ENCODE measurements around the gene NAALADL1.

The NAALADL1 gene

DNA sequence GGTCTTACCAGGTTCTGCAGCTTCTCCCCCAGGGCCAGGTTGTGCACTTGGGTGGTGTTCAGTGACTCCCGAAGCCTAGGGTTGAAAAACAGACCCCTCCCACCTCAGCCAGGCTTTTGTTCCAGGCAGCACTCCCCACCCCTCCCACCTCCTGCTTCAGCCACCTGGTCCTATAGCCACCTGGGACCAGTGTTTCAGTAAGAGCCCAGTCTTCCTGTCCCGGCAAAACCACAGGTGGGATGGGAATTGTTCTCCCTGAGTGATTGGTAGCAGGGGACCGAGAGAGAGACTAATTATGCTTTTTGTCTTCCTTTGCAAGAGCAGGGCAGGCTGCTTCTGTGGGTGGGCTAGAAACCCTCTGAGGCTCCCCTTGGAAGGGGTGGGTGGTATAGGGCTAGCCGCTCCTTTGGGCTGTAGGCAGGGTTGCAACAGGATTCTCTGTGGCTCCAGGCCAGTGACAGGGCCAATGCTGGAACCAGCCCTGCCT lies 8.5 kb upstream of the NAALADL1 start:
- H3K9me3 ChIP-seq (ENCODE audit: control insufficient read depth, insufficient read depth, low read depth, low read length), result no peaks in the 10 kb centered on the region
- no peak overlapping the region for H3K27ac ChIP-seq (ENCODE audit: extremely low read depth, low read depth, low read length)
- no peaks in the 10 kb centered on the region for H3K36me3 ChIP-seq (ENCODE audit: control insufficient read depth in 2 of 2, insufficient read depth in 1 of 2, low read length in 2 of 2)
- H3K4me1 ChIP-seq (ENCODE audit: control insufficient read depth, insufficient read depth, low read length), result no peaks in the 10 kb centered on the region
- ChIA-PET CTCF (interaction anchor here (0.8 kb wide), 1 partner anchor 11 kb away, joined by 4 read pairs; no protein-coding TSS in a partner anchor), POLR2A (interaction anchor here (1.8 kb wide), 1 partner anchor 9 kb away, joined by 5 read pairs; no protein-coding TSS in a partner anchor)
- H3K4me3 ChIP-seq (ENCODE audit: low read depth, low read length), result no peak overlapping the region
- no peak for TF ChIP-seq ZNF324 (tag by site-specific recombination; IDR thresholded peaks at IDR 0.05)
- no peak for TF ChIP-seq ZNF394 (tag by site-specific recombination; IDR thresholded peaks at IDR 0.05; ENCODE audit: borderline replicate concordance)
- TF ChIP-seq EGR2 (tag by site-specific recombination; IDR thresholded peaks at IDR 0.05; ENCODE audit: low read depth), result peak; percentile 78
- TF ChIP-seq ZFHX2 (tag by site-specific recombination; conservative IDR thresholded peaks at IDR 0.05), result peak; percentile 21; the same call in 1 of the 2 replicates

DNA sequence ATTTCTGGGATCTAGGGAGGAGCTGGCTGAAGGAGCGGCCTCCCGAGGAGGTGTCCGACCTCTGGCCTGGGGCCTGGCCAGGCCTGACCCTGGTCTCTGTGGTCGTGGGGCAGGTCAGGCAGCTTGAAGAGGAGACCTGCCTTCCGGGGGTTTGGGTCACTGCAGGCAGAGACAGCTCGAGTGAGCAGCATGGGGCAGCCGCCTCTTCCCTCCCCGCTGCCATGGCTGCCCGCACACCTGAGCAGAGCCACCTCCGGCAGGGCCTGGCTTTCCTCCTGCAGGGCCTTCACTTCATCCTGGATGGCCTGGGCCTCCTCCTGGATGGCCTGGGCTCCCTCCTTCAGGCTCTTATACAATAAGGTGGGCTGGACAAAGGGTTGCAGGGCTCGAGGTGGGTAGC lies 8.0 kb upstream of the NAALADL1 start:
- POLR2A ChIA-PET, result interaction anchor here (0.5 to 1.8 kb wide), 2 partner anchors 8 to 10 kb away, joined by 5 to 7 read pairs; no protein-coding TSS in a partner anchor
- no peak overlapping the region for H3K27ac ChIP-seq (ENCODE audit: extremely low read depth, low read depth, low read length)
- no peak overlapping the region for H3K4me3 ChIP-seq (ENCODE audit: low read depth, low read length)

DNA sequence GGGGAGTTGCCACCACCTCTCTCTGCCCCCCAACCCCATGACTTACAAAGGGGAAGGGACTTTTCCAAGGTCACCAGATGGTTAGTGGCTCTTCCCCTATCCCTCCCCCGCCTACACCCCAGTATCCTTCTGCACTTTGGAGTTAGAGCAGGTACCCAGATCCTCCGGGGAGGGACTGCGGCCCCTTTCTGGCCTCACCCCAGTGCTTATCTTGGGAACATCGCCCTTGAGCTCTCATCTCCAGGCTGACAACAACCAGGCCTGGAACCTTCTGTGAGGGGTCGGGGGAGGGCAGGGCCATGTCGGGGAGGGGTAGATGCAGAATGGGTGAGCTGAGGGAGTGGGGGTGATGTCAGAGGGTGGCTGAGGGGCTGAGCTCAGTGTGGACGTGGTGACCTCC lies 7.5 kb upstream of the NAALADL1 start:
- Histone ChIP-seq H3K9me3 (ENCODE audit: control insufficient read depth, insufficient read depth, low read depth, low read length) (no peaks in the 10 kb centered on the region), H3K36me3 (ENCODE audit: control insufficient read depth in 2 of 2, insufficient read depth in 1 of 2, low read length in 2 of 2) (no peaks in the 10 kb centered on the region), H3K4me1 (ENCODE audit: control insufficient read depth, insufficient read depth, low read length) (no peaks in the 10 kb centered on the region), H3K27ac (ENCODE audit: extremely low read depth, low read depth, low read length) (no peak overlapping the region), H3K4me3 (ENCODE audit: low read depth, low read length) (no peak overlapping the region)
- CTCF ChIA-PET, result interaction anchor here (0.8 kb wide), 1 partner anchor 12 kb away, joined by 4 read pairs; no protein-coding TSS in a partner anchor
- POLR2A ChIA-PET, result interaction anchor here (0.5 to 1.8 kb wide), 2 partner anchors 8 to 10 kb away, joined by 5 to 7 read pairs; no protein-coding TSS in a partner anchor
- 0 out of 2 replicates have a peak, but pooled peaks have one; percentile 15 for TF ChIP-seq ZNF341 (tag by site-specific recombination; IDR thresholded peaks at IDR 0.05; ENCODE audit: low read depth)
- TF ChIP-seq ZNF555 (tag by site-specific recombination; conservative IDR thresholded peaks at IDR 0.05), result no peak

More for the DNA sequence above, 8.0 kb upstream of the NAALADL1 start:
- no peaks in the 10 kb centered on the region for H3K4me1 ChIP-seq (ENCODE audit: control insufficient read depth, insufficient read depth, low read length)
- TF ChIP-seq ZNF19 (tag by site-specific recombination; IDR thresholded peaks at IDR 0.05; ENCODE audit: low read depth), result no peak
- no peak for TF ChIP-seq GLIS1 (tag by site-specific recombination; IDR thresholded peaks at IDR 0.05)
- TF ChIP-seq ZNF354C (tag by site-specific recombination; IDR thresholded peaks at IDR 0.05; ENCODE audit: borderline replicate concordance, low read depth), result no peak
- TF ChIP-seq ZNF248 (tag by site-specific recombination; IDR thresholded peaks at IDR 0.05), result no peak
- no peak for TF ChIP-seq SP2 (tag by site-specific recombination; IDR thresholded peaks at IDR 0.05)
- TF ChIP-seq YY1 (tag by site-specific recombination; IDR thresholded peaks at IDR 0.05), result no peak
- TF ChIP-seq ZNF558 (tag by site-specific recombination; IDR thresholded peaks at IDR 0.05), result no peak
- no peak for TF ChIP-seq ZNF777 (tag by site-specific recombination; IDR thresholded peaks at IDR 0.05; ENCODE audit: borderline replicate concordance)
- no peak for TF ChIP-seq ZNF571 (tag by site-specific recombination; IDR thresholded peaks at IDR 0.05)
- H3K9me3 ChIP-seq (ENCODE audit: control insufficient read depth, insufficient read depth, low read depth, low read length), result no peaks in the 10 kb centered on the region
- CTCF ChIA-PET, result interaction anchor here (0.8 kb wide), 1 partner anchor 11 kb away, joined by 4 read pairs; no protein-coding TSS in a partner anchor
- H3K36me3 ChIP-seq (ENCODE audit: control insufficient read depth in 2 of 2, insufficient read depth in 1 of 2, low read length in 2 of 2), result no peaks in the 10 kb centered on the region

DNA sequence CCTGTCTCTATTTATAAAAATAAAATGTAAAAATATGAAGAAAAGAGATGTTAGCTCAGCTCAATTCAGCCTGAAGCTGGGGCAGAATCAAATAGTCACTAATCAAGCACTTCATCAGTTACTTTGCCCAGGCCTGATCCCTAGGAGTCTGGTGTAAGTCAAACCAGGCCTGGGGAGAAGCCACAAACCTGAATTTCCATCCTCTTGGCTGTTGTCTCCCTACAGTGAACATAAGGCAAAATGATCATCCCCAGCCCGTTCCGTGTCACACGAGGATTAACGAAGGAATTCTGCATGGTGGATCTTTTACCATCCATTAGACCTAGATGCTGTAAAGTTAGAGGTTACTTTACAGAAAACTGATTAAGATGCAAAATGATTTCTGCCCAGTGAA lies 6.5 kb upstream of the NAALADL1 start:
- Histone ChIP-seq H3K27ac (ENCODE audit: extremely low read depth, low read depth, low read length) (no peak overlapping the region), H3K4me3 (ENCODE audit: low read depth, low read length) (no peak overlapping the region), H3K4me1 (ENCODE audit: control insufficient read depth, insufficient read depth, low read length) (no peaks in the 10 kb centered on the region), H3K36me3 (ENCODE audit: control insufficient read depth in 2 of 2, insufficient read depth in 1 of 2, low read length in 2 of 2) (no peaks in the 10 kb centered on the region), H3K9me3 (ENCODE audit: control insufficient read depth, insufficient read depth, low read depth, low read length) (no peaks in the 10 kb centered on the region)
- no peak for TF ChIP-seq ZNF155 (tag by site-specific recombination; IDR thresholded peaks at IDR 0.05)
- TF ChIP-seq ZBTB17 (tag by site-specific recombination; IDR thresholded peaks at IDR 0.05), result peak; percentile 9; the same call in 1 of the 2 replicates
- TF ChIP-seq ZIC2 (tag by site-specific recombination; IDR thresholded peaks at IDR 0.05), result no peak
- TF ChIP-seq, protein P1, sequence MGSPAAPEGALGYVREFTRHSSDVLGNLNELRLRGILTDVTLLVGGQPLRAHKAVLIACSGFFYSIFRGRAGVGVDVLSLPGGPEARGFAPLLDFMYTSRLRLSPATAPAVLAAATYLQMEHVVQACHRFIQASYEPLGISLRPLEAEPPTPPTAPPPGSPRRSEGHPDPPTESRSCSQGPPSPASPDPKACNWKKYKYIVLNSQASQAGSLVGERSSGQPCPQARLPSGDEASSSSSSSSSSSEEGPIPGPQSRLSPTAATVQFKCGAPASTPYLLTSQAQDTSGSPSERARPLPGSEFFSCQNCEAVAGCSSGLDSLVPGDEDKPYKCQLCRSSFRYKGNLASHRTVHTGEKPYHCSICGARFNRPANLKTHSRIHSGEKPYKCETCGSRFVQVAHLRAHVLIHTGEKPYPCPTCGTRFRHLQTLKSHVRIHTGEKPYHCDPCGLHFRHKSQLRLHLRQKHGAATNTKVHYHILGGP (tag by site-specific recombination; IDR thresholded peaks at IDR 0.05), result no peak
- TF ChIP-seq ZNF843 (tag by site-specific recombination; IDR thresholded peaks at IDR 0.05), result no peak
- TF ChIP-seq, protein P2, sequence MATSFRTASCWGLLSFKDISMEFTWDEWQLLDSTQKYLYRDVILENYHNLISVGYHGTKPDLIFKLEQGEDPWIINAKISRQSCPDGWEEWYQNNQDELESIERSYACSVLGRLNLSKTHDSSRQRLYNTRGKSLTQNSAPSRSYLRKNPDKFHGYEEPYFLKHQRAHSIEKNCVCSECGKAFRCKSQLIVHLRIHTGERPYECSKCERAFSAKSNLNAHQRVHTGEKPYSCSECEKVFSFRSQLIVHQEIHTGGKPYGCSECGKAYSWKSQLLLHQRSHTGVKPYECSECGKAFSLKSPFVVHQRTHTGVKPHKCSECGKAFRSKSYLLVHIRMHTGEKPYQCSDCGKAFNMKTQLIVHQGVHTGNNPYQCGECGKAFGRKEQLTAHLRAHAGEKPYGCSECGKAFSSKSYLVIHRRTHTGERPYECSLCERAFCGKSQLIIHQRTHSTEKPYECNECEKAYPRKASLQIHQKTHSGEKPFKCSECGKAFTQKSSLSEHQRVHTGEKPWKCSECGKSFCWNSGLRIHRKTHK (tag by site-specific recombination; IDR thresholded peaks at IDR 0.05), result no peak
- no peak for TF ChIP-seq ZSCAN23 (tag by site-specific recombination; IDR thresholded peaks at IDR 0.05)
- POLR2A ChIA-PET, result interaction anchor here (1.2 kb wide), 1 partner anchor 12 kb away, joined by 3 read pairs; no protein-coding TSS in a partner anchor
- CTCF ChIA-PET, result interaction anchor here (0.7 to 0.8 kb wide), 2 partner anchors 8 to 22 kb away, joined by 3 to 5 read pairs; no protein-coding TSS in a partner anchor

Data from HEK293 (cell line).